GM10266 (cell line): ENCODE results near the gene ELFN2.

Experiments used
- DNase-seq: peaks from one replicate; pipeline ENCODE4 v3.0.0; 2012; ENCODE audit errors: extremely low spot score
- TF ChIP-seq, protein P1 (sequence below): IDR thresholded peaks from 2 replicates; pipeline ENCODE4 v1.5.1; 2012; ENCODE audit warnings: mild to moderate bottlenecking, low read depth; ENCODE audit not compliant: control insufficient read depth, insufficient read depth; ENCODE audit errors: missing control alignments

Gene ELFN2

DNA sequence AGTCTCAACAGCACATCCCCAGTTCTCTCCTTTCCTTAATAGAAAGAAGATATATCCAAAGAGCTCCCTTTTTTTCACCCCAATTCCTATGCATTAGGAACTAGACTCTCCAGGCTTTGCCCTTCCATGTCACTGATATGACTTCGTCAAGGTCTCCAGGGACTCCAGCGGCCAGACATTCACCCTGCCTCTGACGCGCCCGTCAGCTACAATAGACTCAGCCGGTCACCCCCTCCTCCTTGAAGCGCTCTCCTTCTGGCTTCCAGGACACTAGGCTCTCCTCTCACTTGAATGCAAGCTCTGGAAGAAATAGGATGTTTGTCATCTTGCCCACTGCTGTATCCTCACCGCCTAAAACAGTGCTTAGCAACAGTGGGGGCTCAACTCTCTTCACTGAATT is 14.9 kb upstream of the ELFN2 start:
- TF ChIP-seq, protein P1, sequence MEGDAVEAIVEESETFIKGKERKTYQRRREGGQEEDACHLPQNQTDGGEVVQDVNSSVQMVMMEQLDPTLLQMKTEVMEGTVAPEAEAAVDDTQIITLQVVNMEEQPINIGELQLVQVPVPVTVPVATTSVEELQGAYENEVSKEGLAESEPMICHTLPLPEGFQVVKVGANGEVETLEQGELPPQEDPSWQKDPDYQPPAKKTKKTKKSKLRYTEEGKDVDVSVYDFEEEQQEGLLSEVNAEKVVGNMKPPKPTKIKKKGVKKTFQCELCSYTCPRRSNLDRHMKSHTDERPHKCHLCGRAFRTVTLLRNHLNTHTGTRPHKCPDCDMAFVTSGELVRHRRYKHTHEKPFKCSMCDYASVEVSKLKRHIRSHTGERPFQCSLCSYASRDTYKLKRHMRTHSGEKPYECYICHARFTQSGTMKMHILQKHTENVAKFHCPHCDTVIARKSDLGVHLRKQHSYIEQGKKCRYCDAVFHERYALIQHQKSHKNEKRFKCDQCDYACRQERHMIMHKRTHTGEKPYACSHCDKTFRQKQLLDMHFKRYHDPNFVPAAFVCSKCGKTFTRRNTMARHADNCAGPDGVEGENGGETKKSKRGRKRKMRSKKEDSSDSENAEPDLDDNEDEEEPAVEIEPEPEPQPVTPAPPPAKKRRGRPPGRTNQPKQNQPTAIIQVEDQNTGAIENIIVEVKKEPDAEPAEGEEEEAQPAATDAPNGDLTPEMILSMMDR = no peak
- DNase-seq = no peak

DNA sequence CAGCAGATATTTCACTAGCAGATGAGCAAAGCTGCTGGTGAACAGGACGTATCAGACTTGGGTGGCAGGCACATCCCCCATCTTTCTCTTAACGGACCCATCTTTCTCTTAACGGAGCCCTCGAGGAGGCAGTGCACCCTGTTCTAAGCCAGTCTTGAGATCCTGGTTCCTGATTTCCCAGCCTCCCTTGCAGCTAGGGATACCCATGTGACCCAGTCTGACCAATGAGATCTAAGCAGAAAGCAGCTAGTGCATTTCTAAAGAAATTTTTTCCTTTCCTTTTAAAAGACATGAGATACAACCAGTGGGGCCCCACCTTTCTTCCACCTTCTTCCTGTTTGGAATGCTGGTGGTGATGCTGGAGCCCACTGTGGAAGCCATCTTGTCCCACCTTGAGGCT is 13.6 kb upstream of the ELFN2 start:
- DNase-seq = no peak
- TF ChIP-seq, protein P1 = no peak

GRCh38 chr22:37439347-37439746 is 12.1 kb upstream of the ELFN2 start:
- DNase-seq = no peak
- TF ChIP-seq, protein P1 = no peak

DNA sequence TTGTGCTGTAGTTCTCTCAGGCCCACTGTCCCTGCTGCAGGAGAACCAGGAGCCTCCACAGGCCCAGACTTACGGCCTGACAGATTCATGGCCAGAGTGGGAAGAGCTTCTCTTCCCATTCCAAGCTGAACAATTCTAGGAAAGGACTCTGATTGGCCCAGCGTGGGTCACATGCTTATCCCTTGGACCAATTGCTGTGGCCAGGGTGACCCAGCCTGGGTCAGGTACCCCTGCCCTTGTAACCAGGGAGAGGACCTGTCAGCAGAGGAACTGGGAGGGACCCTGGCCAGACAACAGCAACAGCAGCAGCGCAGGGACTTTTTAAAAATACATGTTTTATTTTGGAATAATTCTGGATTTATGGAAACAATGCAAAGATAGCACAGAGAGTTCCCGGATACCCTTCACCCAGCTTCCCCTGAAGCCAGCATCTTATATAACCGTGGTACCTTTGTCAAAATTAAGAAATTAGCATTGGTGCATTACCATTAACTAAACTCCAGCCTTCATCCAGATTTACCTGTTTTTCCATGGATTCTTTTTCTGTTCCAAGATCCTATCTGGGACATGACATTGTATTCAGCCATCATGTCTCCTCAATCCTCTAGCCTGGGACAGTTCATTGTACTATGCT is 8.8 kb upstream of the ELFN2 start:
- DNase-seq = no peak
- TF ChIP-seq, protein P1 = no peak

- DNase-seq = no peak
- TF ChIP-seq, protein P1 = no peak
Measured at GRCh38 chr22:37433786-37434185, 6.5 kb upstream of the ELFN2 start.

DNA sequence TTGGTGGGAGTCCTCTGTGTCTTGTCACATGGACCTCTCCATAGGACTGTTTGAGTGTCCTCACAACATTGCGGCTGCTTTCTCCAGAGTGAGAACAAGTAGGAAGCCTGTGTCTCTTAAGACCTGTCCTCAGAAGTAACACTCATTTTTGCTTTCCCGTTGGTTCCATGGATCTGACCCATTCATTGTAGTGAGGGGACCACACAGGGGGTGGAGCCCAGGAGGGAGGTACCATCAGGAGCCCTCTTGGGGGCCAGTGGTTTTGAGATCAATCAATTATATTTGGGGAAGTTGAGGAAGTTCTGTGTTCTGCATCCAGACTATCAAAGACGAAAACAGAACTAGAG is 5.4 kb upstream of the ELFN2 start:
- DNase-seq = no peak
- TF ChIP-seq, protein P1 = no peak

- TF ChIP-seq, protein P1 = no peak
- no peak for DNase-seq
Measured at GRCh38 chr22:37431801-37432707, 4.8 kb upstream of the ELFN2 start.
